RPMI7951 (cell line): Measurements from ENCODE around the gene APOL2. TPM values are rescaled to one million over a fixed set of nuclear protein-coding genes. Genes with fewer than 3 reads are reported as not detected.
"Not testable (repeated sequence)": the region's sequence is repeated elsewhere in the genome, so short reads cannot be mapped to it uniquely, and the experiment has no call there.

Experiments used
- DNase-seq: peaks from one replicate; pipeline ENCODE4 v3.0.0-alpha.2; 2012; ENCODE audit warnings: low read depth
- total RNA-seq: library from RNA; depleted of rRNA; stranded (reverse); fragments of >200 nt; shearing (Covaris generic); gene quantifications from 2 replicates; pipeline ENCODE4 v1.2.3, GENCODE V29; 2014

Gene APOL2
- total RNA-seq, 1 experiment from 2014 or later = 25.6 TPM

DNA sequence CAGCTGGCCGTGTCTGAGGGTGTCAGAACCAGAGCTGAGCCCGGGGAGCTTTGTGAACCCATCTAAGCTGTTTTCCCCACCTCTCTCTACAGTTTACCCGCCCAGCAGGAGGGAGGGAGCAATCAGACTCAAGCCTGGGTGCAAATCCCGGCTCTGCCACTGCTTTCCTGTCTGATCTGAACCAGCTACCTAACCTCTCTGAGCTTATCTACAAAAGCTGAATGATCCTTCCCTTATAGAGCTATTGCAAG is 252 bp downstream of the APOL2 start:
- no peak for DNase-seq

DNA sequence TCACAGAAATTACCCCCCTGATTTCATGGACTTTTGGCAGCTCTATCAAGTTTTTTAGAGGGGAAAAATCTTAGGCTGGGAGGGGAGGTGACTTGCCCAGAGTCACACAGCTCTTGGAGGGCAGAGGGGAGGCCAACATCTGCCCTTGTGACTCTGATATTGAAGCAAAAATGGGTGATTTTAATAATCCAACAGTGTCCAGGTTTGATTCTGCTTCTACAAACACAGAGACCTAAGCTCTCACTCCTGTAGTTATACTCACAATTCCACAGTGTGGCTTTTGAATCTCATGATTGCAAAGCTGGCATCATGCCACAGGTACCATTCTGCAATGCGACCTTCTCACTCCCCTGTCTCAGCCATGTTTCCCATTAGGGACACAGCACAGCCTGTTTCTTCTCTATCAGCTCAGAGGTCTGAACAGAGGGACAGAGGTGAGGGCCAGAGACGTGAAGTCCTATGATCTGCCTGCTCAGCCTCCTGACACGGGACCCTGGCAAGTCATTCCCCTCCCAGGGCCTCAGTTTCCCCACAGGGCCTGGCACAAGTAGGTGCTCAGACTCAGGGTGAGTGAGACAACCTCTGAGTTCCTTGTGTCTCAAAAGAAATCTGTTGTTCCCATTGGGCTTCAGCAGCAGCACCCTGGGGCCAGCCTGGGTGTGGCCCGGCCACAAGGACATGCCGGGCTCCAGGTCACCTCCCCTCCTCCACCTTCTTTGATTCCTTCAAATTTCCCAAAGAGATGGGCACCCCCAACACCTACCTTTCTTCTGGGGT is 766 bp downstream of the APOL2 start:
- DNase-seq = peak; percentile 17

DNA sequence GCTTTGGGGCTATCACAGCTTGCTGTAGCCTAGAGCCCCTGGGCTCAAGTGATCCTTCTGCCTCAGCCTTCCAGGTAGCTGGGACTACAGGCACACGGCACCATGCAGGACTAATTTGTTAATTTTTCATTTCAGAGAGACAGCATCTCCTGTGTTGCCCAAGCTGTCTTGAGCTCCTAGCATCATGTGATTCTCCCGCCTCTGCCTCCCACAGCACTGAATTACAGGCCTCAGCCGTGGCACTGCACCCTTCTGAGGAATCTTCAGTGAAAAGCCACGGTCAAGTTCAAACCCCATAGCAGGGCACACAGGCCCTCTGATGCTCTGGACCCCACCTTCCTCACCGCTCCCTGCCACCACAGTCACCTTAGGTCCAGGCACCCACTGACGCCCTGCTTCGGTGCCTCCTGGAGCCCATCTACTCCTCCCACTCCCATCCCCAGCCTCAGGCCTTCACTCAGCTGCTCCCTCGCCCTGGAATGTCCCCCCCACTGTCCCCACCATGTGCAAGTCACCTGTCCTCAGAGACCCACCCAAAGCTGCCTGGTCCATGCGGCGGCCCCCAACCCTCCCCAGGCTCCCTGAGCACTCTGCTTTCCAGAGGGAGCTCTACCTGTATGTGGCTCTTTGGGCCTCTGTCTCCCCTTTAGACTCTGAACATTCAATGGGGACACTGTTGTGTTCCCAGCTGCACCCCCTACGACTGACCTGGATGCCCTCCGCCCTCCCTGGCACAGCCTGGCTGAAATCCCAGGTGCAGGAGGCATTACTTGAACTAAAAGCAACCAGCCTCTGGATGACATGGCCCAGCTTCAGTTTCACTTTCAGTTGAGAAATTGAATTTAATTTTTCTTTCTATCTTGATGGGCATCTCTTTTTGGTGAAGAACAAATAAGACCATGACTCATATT is 1.6 kb downstream of the APOL2 start:
- DNase-seq = peak; percentile 35

DNA sequence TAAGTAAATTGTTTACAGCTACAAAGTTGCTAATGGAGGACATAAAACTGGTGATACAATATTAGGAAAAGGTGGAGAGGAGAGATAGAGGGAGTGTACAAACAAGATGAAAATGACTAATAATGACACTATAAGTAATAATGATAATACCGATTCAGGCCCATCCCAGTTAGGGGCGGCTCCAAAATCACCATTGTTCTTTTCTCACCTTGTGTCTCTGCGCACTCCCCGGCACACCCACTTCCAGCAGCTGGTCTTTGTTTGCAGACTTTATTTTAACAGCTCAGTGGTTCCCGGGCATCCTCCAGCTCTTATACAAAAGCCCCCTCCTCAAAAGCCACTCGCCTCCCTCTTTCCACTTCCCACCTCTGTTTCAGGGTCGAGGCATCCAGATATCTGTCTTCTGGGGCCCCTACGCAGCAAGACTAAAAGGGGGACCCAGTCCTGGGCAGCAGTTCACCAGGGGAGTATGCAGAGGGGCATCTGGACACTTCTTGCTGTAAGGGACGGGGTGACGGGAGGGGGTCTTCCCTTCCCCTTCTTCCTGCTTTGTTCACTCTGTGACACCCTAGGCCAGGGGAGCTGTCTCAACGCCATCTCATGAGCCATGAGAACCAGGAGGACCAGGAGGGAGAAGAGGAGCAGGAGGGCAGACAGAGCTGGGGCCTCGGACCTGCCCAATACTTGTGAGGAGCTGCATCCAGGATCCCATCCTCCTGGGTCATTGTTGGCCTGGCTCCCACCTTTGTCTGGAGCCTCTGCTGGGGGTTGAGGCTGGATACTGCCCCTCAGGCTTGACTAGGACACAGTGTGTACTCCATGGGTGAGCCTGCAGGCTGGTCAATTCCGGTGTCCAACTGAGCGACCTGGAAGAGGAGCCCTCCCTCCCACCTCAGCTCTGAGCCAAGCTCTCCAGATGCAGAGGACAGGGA is 2.7 kb downstream of the APOL2 start:
- no peak for DNase-seq

DNA sequence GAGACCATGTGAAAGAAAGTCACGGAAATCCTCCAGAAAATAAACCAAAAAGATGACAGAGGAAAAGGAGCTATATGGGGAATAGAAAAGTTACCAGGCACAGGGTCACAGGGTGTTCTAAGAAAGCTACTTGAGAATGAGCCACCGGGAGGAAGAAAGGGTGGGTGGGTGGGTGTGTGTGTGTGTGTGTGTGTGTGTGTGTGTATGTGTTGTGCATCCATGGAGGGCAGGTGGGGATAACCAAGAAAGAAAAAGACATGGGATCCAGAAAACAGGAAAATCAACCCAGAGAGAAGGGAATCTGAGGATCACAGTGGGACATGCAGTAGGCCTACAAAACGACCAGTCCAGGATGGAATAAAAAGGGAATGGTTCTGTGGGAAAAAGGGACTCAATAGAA is 3.7 kb downstream of the APOL2 start:
- no peak for DNase-seq

- DNase-seq = no peak
These were observed 4.4 kb downstream of the APOL2 start for GRCh38 chr22:36234919-36235318.

- DNase-seq = no peak
These were observed 5.1 kb downstream of the APOL2 start for GRCh38 chr22:36234213-36234612.

DNA sequence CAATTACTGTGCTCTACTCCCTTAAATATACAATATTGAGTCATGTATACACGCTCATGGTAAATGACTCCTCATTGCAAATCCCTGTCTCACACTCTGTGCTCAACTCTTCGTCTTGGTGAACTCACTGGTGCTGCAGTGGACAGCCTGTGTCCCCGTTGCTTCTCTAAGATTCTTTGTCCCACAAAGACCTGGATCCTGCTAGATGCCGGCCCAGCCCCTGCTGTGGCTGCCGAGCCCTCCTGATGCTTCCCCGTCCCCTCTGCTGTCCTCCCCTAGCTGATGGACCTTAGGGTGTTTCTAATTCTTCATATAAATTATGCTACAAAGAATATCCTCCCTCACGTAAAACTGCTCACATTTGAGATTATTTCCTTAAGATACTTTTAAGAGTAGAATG is 5.5 kb downstream of the APOL2 start:
- no peak for DNase-seq

DNA sequence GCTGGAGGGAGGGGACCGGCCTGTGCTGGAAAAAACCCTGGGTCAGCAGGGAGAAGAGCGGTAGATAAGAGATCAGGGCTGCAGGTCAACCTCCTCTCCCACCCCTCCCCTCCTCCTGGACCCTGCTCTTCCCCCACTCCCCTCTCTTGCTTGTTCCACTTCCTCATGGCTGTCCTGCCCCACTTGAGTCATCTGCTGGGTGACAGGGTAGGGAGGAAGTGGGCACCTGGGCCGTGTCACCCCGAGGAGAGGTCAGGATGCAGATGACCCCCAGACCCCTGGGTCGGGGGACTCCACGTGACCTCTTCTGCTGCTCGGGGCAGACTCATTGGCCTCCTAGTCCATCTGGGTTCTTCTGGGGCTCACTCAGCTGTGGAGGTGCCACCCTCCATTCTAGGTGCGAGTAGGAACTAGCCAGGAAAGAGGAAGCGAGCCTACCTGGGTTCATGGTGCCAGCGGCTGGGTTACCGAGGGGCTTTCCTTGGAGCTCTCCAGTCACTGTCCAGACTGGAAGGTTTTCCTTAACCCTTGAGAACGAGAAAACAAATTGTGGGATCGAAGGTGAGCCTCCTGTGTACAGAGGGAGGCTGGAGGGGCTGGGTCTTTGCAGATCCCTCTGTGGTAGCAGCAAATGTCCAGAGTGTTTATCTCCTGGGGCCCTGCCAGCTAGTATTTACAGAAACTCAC is 6.5 kb downstream of the APOL2 start:
- DNase-seq = no peak

- DNase-seq = not testable (repeated sequence)
These were observed 8.3 kb downstream of the APOL2 start for GRCh38 chr22:36231051-36231450.

- DNase-seq = not testable (repeated sequence)
These were observed 9.7 kb downstream of the APOL2 start for GRCh38 chr22:36229649-36230048.

GRCh38 chr22:36228944-36229343 is 10.4 kb downstream of the APOL2 start:
- DNase-seq = no peak

GRCh38 chr22:36228369-36228768 is 11.0 kb downstream of the APOL2 start:
- DNase-seq = not testable (repeated sequence)

DNA sequence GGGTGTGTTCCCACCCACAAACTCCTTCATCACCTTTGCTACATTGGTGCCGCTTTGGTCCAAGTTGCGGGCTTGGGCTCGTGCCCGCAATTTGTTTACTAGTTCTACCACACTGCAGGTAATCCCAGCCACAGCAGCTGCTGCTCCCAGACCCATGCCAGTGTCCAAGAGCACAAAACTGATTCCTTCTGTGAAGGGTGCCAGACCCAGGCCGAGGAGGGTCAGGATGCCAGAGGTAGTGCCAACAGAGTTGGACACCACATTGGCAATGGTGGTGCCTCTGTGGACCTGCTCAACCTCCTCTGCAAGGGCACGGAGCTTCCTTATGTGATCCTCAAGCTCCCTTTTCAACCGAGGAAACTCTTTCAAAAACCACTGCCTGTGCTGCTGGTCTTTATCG is 11.5 kb downstream of the APOL2 start:
- DNase-seq = no peak

GRCh38 chr22:36227396-36227795 is 11.9 kb downstream of the APOL2 start:
- no peak for DNase-seq

DNA sequence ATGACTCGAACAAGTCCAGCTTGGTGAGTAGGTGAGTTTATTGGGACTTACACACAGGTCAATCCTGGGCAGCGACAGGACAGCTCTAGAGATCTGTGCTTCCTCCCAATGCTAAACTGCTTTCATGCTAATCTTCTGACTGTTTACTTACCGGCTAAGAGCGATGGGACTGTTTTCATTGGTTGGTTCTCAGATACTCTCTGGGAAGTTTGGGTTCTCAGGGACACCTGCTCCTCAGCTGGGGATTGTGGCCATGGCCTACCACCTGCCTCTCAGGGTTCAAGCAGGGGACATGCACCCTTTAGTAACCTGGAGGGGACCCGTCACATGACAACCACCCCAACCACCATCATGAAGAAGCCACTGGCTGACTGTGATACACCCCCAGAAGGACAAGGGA is 13.1 kb downstream of the APOL2 start:
- no peak for DNase-seq

GRCh38 chr22:36225333-36225922 is 13.9 kb downstream of the APOL2 start:
- DNase-seq = no peak

GRCh38 chr22:36224245-36224644 is 15.1 kb downstream of the APOL2 start:
- DNase-seq = no peak

- no peak for DNase-seq
These were observed 15.8 kb downstream of the APOL2 start for GRCh38 chr22:36223504-36223903.

- DNase-seq = no peak
These were observed 16.4 kb downstream of the APOL2 start for GRCh38 chr22:36222887-36223450.
